IPS-18c (cell line): ENCODE results near the gene LINGO3.

ENCODE experiments used
- H3K4me3 ChIP-seq: 2 replicates; pipeline ENCODE4 v1.7.0; 2013; ENCODE audit warnings: low read depth, mild to moderate bottlenecking, low read length, moderate library complexity; ENCODE audit not compliant: insufficient read depth
- H3K9me3 ChIP-seq: one replicate; pipeline ENCODE4 v1.6.1; 2013; ENCODE audit warnings: mild to moderate bottlenecking, low read length, moderate library complexity; ENCODE audit not compliant: control insufficient read depth, insufficient read depth

Gene LINGO3

GRCh38 chr19:2280633-2281264 lies 27.2 kb downstream of the LINGO3 start:
- Histone ChIP-seq H3K9me3 (no peaks in the 10 kb centered on the region), H3K4me3 (no peak overlapping the region)

- Histone ChIP-seq H3K4me3 (no peak overlapping the region), H3K9me3 (no peaks in the 10 kb centered on the region)
These were observed 29.3 kb downstream of the LINGO3 start for GRCh38 chr19:2278459-2279158.

GRCh38 chr19:2277138-2277537 lies 30.8 kb downstream of the LINGO3 start:
- Histone ChIP-seq H3K4me3 (no peak overlapping the region), H3K9me3 (no peaks in the 10 kb centered on the region)

DNA sequence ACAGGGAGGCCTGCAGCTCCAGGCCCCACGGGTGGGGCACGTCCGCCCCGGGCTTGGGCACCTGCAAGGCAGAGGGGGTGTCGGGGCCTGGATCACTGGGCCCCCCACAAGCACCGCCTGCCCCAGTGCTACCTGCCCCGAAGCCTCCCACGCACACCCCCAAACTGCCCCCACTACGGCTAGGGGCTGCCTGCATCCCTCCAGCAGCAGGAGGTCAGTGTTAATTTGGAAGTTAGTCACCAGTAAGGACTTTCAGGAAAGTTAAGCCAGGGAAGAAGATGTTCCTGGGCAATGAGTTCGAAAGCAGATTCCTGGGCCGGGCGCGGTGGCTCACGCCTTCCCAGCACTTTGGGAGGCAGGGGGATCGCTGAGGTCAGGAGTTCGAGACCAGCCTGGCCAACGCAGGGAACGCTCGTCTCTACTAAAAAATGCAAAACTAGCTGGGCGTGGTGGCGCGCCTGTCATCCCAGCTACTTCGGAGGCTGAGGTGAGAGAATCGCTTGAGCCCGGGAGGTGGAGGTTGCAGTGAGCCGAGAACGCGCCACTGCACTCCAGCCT lies 31.4 kb downstream of the LINGO3 start:
- no peaks in the 10 kb centered on the region for H3K9me3 ChIP-seq
- H3K4me3 ChIP-seq = no peak overlapping the region

DNA sequence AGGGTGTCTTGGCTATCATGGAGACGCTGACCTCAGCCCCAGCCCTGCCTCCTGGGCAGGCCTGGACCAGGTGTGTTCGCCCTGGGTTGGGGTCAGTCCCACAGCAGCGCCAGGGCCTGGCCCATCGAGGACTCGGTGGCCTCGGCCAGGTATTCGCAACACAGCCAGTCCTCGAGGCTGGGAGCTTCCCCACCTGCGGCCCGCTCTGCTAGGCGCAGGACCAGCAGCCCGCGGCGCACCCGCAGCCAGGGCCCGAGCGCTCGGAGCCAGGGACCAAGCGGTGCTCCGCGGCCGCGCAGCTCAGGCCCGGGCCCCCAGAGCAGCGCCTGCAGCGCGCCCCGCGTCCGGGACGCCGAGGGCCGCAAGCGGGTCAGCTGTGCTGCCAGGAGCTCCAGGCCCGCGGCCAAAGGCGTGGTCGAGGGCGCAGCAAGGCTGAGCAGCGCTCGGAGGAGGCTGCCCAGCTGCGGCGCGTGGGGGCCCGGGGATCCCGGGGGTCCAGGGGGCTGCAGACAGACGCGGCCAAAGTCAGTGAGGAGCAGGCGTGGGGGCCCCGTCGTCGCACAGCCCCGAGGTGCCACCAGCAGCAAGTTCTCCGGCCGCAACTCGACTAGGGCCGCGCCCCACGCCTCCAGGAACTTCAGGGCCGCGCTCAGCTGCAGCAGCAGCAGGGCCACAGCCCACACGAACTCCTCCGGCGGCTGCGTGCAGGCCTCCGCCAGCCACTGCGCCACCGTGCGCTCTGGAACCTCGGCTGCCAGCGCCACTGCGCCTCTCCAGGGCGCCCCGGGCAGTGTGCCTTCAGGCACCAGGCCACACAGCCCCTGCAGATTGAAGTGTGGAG lies 32.1 kb downstream of the LINGO3 start:
- Histone ChIP-seq H3K4me3 (no peak overlapping the region), H3K9me3 (no peaks in the 10 kb centered on the region)

DNA sequence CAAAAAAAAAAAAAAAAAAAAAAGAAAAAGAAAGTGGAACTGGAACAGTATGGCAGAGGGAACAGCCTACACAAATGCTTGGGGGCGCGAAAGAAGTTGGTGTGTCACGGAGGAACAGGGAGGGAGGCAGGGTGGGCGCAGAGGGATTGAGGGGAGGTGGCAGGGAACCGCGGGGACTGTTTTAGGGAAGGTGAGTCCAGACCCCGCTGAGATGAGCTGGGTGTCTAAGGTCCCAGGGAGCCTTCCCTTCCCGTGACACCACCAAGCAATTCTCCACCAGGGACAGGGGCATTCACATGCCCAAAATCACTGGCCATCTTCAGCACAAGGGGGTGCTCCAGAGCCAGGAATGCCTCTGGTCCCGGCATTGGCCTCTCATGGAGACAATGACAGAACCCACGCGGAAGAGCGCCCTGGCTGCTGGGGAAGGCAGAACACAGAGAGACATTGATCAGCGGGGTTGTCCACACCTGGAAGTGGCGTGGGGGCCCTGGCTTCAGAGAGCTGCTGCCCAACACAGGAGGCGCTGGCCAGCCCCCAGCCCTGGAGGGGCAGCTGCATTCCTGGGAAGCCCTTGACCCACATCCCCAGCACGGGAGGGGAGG lies 32.9 kb downstream of the LINGO3 start:
- no peaks in the 10 kb centered on the region for H3K9me3 ChIP-seq
- H3K4me3 ChIP-seq = no peak overlapping the region

DNA sequence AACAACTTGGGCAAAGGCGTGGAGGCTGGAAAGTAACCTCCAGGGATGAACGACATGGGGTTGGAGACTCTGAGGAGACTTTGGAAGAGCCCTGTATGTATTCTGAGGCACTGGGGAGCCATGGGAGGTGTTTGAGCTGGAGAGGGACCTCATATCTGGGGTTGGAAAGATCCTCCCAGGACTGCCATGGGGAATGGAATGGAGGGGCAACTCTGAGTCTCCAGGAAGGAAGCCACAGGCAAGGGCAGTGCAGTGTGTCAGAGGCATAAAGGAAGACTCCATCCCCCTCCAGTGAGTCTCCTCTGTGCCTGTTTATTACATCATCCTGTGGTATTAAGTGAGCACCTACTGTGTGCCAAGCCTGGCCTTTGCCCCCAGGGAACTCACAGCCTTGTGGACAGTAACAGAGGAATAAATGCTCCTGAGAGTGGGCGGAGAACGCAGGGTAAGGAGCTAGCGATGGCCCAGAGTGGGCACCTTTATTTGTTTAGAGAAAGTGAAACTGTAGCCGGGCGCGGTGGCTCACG lies 33.7 kb downstream of the LINGO3 start:
- H3K4me3 ChIP-seq = no peak overlapping the region
- H3K9me3 ChIP-seq = no peaks in the 10 kb centered on the region

DNA sequence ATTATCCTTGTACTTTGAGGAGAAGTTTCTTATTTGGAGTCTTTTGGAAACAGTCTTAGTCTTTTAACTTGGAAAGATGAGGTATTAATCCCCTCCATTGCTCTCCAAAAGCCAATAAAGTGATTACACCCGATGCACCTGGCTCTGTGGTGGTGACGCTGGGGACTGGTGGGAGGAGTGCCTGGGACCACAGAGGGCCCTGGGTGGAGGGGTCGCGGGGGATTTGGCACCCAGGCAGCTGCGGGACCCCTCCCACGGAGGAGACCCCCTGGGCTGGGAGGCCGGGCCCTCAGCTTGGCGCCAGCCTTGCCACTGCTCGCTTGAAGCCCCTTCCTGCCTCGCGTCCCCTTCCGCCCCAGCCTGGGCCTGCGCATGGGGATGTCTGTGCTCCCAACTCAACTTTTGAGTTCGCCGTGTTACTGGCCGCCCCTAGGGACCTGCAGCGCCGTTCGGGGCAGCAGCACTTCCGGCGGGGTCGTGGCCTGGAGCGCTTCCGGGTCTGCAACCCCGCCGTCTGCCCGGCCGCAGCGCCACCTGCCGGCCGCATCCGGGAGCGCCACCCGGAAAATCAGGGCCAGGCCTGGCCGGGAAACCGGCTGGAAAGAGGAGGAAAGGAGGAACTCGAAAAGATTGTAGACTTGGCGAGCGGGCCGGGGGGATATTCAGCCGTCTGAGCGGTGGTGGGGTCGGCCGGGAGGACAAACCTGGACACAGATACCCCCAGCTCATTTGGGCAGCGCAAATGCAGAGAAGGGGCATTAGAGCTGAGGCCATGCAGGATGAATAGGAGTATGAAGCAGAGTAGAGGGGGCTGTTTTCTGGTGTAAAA lies 34.4 kb downstream of the LINGO3 start:
- no peaks in the 10 kb centered on the region for H3K9me3 ChIP-seq
- peak overlapping the region; percentile 41 for H3K4me3 ChIP-seq

DNA sequence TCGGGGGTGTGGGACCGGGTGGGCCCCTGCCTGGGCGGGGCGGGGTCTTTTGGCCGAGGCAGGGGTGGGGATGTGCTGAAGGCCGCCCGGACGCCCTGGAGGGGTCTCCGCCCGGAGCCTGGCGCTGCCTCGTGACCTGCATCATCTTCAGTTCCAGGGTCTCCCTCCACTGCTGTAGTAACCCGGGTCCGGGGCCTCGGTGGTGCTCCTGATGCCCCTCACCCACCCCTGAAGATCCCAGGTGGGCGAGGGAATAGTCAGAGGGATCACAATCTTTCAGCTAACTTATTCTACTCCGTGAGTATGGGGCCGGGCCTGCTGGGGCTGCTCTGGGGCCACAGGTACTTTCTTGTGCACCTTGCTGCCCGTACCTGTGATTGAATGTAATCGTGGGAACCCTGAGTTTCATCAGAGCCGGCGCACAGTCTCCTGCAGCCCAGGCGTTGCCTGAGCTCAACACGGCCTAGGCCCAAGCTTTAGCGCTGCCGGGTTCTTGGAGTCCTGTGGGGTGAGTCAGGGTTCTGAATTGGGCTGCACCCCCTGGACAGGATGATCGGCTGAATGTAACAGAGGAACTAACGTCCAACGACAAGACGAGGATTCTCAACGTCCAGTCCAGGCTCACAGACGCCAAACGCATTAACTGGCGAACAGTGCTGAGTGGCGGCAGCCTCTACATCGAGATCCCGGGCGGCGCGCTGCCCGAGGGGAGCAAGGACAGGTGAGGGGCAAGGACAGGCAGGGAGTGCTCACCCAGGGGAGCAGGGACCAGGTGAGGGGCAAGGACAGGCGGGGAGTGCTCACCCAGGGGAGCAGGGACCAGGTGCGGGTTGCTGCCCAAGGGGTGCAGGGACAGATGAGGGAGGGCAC lies 36.5 kb downstream of the LINGO3 start:
- Histone ChIP-seq H3K9me3 (no peaks in the 10 kb centered on the region), H3K4me3 (peak overlapping the region; percentile 98)

GRCh38 chr19:2270423-2271233 lies 37.3 kb downstream of the LINGO3 start:
- H3K4me3 ChIP-seq = peak overlapping the region; percentile 98
- no peaks in the 10 kb centered on the region for H3K9me3 ChIP-seq

GRCh38 chr19:2270157-2270422 lies 37.9 kb downstream of the LINGO3 start:
- peak overlapping the region; percentile 98 for H3K4me3 ChIP-seq

DNA sequence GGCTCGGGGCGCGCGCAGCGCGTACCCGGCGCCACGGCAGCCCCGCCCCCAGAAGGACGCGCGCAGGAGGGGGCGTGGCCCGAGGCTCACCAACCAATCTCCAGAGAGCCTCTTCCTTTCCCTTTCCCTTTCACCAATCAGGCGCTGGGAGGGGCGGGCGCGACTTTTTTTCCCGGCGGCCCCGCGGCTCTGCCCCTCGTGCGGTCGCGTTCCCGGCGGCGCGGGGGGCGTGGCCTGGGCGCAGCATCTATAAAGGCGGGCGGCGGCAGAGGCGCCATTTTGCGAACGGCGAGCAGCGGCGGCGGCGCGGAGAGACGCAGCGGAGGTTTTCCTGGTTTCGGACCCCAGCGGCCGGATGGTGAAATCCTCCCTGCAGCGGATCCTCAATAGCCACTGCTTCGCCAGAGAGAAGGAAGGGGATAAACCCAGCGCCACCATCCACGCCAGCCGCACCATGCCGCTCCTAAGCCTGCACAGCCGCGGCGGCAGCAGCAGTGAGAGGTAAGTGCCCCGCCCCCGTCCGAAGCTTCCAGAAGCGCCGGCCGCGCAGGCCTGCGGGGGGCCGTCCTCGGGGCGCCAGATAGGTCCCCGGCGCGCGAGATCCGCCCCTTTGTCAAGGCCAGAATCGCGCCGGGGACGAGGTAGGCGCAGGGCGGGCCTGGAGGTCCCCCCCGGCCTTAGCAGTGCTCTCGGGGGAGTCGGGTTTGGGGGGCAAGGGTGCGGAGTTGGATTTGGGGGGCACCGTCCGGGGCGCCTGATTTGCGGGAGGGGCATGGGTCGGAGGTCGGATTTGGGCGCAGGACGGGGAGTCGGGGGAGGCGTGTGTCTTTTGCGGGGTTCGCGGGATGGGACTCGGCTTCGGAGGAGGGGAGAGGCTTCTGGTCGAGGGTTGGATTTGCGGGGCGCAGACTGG lies 38.5 kb downstream of the LINGO3 start:
- H3K9me3 ChIP-seq = no peaks in the 10 kb centered on the region
- peak overlapping the region; percentile 98 for H3K4me3 ChIP-seq

More at GRCh38 chr19:2270157-2270422, 37.9 kb downstream of the LINGO3 start:
- no peaks in the 10 kb centered on the region for H3K9me3 ChIP-seq

- peak overlapping the region; percentile 78 for H3K4me3 ChIP-seq
- no peaks in the 10 kb centered on the region for H3K9me3 ChIP-seq
These were observed 39.1 kb downstream of the LINGO3 start for GRCh38 chr19:2268861-2269243.

- no peaks in the 10 kb centered on the region for H3K9me3 ChIP-seq
- peak overlapping the region; percentile 78; the same call in 1 of the 2 replicates for H3K4me3 ChIP-seq
These were observed 39.5 kb downstream of the LINGO3 start for GRCh38 chr19:2268480-2268830.
